Vagina (tissue), 2 donors: ENCODE results near the gene RHOT1. TPM values are rescaled to one million over a fixed set of nuclear protein-coding genes. Genes with fewer than 3 reads are reported as not detected.

Experiments
- DNase-seq, 2 donors: peaks; one replicate each; pipeline ENCODE4 v3.0.0-alpha.2; 2017; ENCODE audit errors: extremely low spot score in 2 of 2
- H3K27ac ChIP-seq: fragments of 200-600 bp; sonication (generic); one replicate; pipeline ENCODE4 v1.5.1; 2019
- H3K27me3 ChIP-seq: fragments of 200-600 bp; sonication (generic); one replicate; pipeline ENCODE4 v1.5.1; 2019
- H3K36me3 ChIP-seq, 2 donors: fragments of 200-600 bp; sonication (generic); one replicate each; pipeline ENCODE4 v1.5.1; 2017 to 2019
- H3K4me1 ChIP-seq: fragments of 200-600 bp; sonication (generic); one replicate; pipeline ENCODE4 v1.5.1; 2019
- H3K4me3 ChIP-seq, 2 donors: fragments of 200-600 bp; sonication (generic); 1 replicate in 1 of 2; 2 replicates in 1 of 2; pipeline ENCODE4 v1.5.1; 2016 to 2019
- H3K9me3 ChIP-seq: fragments of 200-600 bp; sonication (generic); one replicate; pipeline ENCODE4 v1.5.1; 2019
- POLR2A ChIP-seq, 2 donors: fragments of 450-650 bp; IDR thresholded peaks; one replicate each; pipeline ENCODE4 v1.6.1; 2017; ENCODE audit warnings: antibody characterized with exemption in 2 of 2, mild to moderate bottlenecking in 2 of 2, moderate library complexity in 2 of 2
- POLR2AphosphoS5 ChIP-seq, 2 donors: sonication (generic); formaldehyde crosslinking; IDR thresholded peaks; one replicate each; pipeline ENCODE4 v1.9.0; 2017; ENCODE audit warnings: antibody characterized with exemption in 2 of 2, mild to moderate bottlenecking in 2 of 2, low read depth in 1 of 2; ENCODE audit not compliant: insufficient read depth in 1 of 2
- intact Hi-C: fragments of 100-400 bp; cut with DNase I; formaldehyde crosslinking; loops from one replicate; pipeline ENCODE4 v1.15.1; 2023
- total RNA-seq: library from RNA; depleted of rRNA; stranded (reverse); fragments of >200 nt; gene quantifications from one replicate; pipeline ENCODE4 v1.2.3, GENCODE V29; 2016
- TF ChIP-seq, protein P1 (sequence below), 3 experiments: fragments of 450-650 bp in 2 of 3; fragments of 200-600 bp in 1 of 3; sonication (generic) in 1 of 3; IDR thresholded peaks; one replicate each; pipeline ENCODE4 v1.5.1; 2017 to 2019; ENCODE audit warnings: antibody characterized with exemption in 3 of 3, mild to moderate bottlenecking in 2 of 3, moderate library complexity in 2 of 3

RHOT1 gene
- total RNA-seq, 1 donor from 2014 or later: 46.2 TPM

GRCh38 chr17:32189343-32189742 is 47.0 kb downstream of the RHOT1 start:
- Histone ChIP-seq H3K9me3 (no peaks in the 10 kb centered on the region), H3K4me1 (no peaks in the 10 kb centered on the region), H3K36me3 (peaks cover 0 to 11% of the 10 kb centered on the region in 2 donors), H3K4me3 (no peak overlapping the region), H3K27me3 (no peaks in the 10 kb centered on the region), H3K27ac (no peak overlapping the region)
- DNase-seq: no peak
- TF ChIP-seq, protein P1, sequence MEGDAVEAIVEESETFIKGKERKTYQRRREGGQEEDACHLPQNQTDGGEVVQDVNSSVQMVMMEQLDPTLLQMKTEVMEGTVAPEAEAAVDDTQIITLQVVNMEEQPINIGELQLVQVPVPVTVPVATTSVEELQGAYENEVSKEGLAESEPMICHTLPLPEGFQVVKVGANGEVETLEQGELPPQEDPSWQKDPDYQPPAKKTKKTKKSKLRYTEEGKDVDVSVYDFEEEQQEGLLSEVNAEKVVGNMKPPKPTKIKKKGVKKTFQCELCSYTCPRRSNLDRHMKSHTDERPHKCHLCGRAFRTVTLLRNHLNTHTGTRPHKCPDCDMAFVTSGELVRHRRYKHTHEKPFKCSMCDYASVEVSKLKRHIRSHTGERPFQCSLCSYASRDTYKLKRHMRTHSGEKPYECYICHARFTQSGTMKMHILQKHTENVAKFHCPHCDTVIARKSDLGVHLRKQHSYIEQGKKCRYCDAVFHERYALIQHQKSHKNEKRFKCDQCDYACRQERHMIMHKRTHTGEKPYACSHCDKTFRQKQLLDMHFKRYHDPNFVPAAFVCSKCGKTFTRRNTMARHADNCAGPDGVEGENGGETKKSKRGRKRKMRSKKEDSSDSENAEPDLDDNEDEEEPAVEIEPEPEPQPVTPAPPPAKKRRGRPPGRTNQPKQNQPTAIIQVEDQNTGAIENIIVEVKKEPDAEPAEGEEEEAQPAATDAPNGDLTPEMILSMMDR (IDR thresholded peaks at IDR 0.05): no peak
- TF ChIP-seq POLR2A (IDR thresholded peaks at IDR 0.05) (no peak), POLR2AphosphoS5 (IDR thresholded peaks at IDR 0.05; ENCODE audit: insufficient read depth in 1 of 2, low read depth in 1 of 2) (no peak)
- intact Hi-C loops: no loop called here

DNA sequence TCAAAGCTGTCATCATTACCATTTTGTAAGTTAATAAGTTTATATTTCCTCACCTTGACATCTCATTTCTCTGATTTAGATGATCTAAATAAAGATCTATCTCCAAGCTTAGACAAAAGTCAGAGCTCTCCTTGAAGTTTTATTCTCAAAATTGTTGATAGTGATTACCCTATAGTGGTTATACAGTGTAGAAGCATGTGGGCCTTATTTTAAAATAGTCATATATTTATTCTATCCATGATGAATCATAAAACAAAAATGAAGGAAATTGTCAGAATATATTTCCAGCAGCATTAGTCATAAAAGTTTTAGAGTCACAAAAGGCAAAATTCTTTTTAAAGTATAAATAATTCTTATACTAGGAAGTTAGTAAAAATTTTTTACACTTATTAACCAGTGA is 49.0 kb downstream of the RHOT1 start:
- H3K9me3 ChIP-seq: no peaks in the 10 kb centered on the region
- H3K36me3 ChIP-seq: peaks cover 0 to 25% of the 10 kb centered on the region in 2 donors
- no peaks in the 10 kb centered on the region for H3K27me3 ChIP-seq
- no peak overlapping the region for H3K27ac ChIP-seq
- H3K4me3 ChIP-seq: no peak overlapping the region
- TF ChIP-seq POLR2A (IDR thresholded peaks at IDR 0.05) (no peak), POLR2AphosphoS5 (IDR thresholded peaks at IDR 0.05; ENCODE audit: insufficient read depth in 1 of 2, low read depth in 1 of 2) (no peak)
- TF ChIP-seq, protein P1 (IDR thresholded peaks at IDR 0.05): no peak
- no peak for DNase-seq
- H3K4me1 ChIP-seq: no peaks in the 10 kb centered on the region
- intact Hi-C loops: no loop called here

DNA sequence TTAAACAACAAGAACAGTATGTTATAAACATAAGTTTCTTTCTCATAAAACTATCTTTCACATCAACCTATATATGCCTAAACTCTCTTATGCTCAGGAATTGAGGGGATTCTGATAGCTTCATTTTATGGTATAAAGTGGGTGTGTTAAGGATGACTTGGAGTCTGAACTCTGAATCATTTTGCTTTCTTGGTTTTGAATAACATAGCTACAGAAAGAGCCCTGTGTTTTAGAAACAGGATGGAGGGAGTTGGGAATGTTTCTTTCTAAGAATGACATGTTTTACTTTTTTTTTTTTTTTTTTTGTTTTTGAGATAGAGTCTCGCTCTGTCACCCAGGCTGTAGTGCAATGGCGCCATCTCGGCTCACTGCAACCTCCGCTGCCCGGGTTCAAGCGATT is 50.1 kb downstream of the RHOT1 start:
- Histone ChIP-seq H3K36me3 (peaks cover 0 to 29% of the 10 kb centered on the region in 2 donors), H3K4me1 (no peaks in the 10 kb centered on the region), H3K27ac (no peak overlapping the region), H3K9me3 (no peaks in the 10 kb centered on the region), H3K4me3 (no peak overlapping the region), H3K27me3 (no peaks in the 10 kb centered on the region)
- intact Hi-C loops: no loop called here
- TF ChIP-seq POLR2AphosphoS5 (IDR thresholded peaks at IDR 0.05; ENCODE audit: insufficient read depth in 1 of 2, low read depth in 1 of 2) (no peak), POLR2A (IDR thresholded peaks at IDR 0.05) (no peak)
- TF ChIP-seq, protein P1 (IDR thresholded peaks at IDR 0.05): no peak
- DNase-seq: no peak

- Histone ChIP-seq H3K27ac (no peak overlapping the region), H3K4me3 (no peak overlapping the region), H3K4me1 (no peaks in the 10 kb centered on the region), H3K9me3 (no peaks in the 10 kb centered on the region), H3K27me3 (no peaks in the 10 kb centered on the region), H3K36me3 (peaks cover 0 to 70% of the 10 kb centered on the region in 2 donors)
- DNase-seq: no peak
- no peak for TF ChIP-seq POLR2AphosphoS5 (IDR thresholded peaks at IDR 0.05; ENCODE audit: insufficient read depth in 1 of 2, low read depth in 1 of 2)
- TF ChIP-seq POLR2A (IDR thresholded peaks at IDR 0.05): no peak
- TF ChIP-seq, protein P1 (IDR thresholded peaks at IDR 0.05): no peak
- intact Hi-C loops: no loop called here
Measured at GRCh38 chr17:32197987-32198386, 55.7 kb downstream of the RHOT1 start.

GRCh38 chr17:32206861-32207260 is 64.6 kb downstream of the RHOT1 start:
- H3K27ac ChIP-seq: no peak overlapping the region
- intact Hi-C loops: no loop called here

More at GRCh38 chr17:32206861-32207260, 64.6 kb downstream of the RHOT1 start:
- H3K4me3 ChIP-seq: no peak overlapping the region
- TF ChIP-seq POLR2AphosphoS5 (IDR thresholded peaks at IDR 0.05; ENCODE audit: insufficient read depth in 1 of 2, low read depth in 1 of 2) (no peak), POLR2A (IDR thresholded peaks at IDR 0.05) (no peak)
- TF ChIP-seq, protein P1 (IDR thresholded peaks at IDR 0.05): no peak
- H3K9me3 ChIP-seq: no peaks in the 10 kb centered on the region
- no peaks in the 10 kb centered on the region for H3K27me3 ChIP-seq
- H3K36me3 ChIP-seq: peaks cover 4 to 46% of the 10 kb centered on the region in 2 donors
- H3K4me1 ChIP-seq: no peaks in the 10 kb centered on the region
- no peak for DNase-seq
